Endothelial cell of umbilical vein (primary cell): Measurements from ENCODE around the gene EVI5.

ENCODE experiments used
- CTCF ChIP-seq, 2 donors: IDR thresholded peaks; 1 replicate in 1 of 2; 2 replicates in 1 of 2; pipeline ENCODE4 v1.5.1; 2011; ENCODE audit warnings: low read length in 2 of 2, mild to moderate bottlenecking in 2 of 2, moderate library complexity in 2 of 2, control low read depth in 1 of 2, inconsistent platforms in 1 of 2, low read depth in 1 of 2; ENCODE audit not compliant: insufficient read depth in 1 of 2; ENCODE audit errors: extremely low read depth in 1 of 2
- EZH2 ChIP-seq: IDR thresholded peaks from 2 replicates; pipeline ENCODE4 v1.6.1; 2012; ENCODE audit warnings: borderline replicate concordance, low read depth, mild to moderate bottlenecking, moderate library complexity, low read length, inconsistent platforms; ENCODE audit not compliant: severe bottlenecking
- GATA2 ChIP-seq: IDR thresholded peaks from 2 replicates; pipeline ENCODE4 v1.7.0; 2011; ENCODE audit warnings: low read depth, mild to moderate bottlenecking, moderate library complexity, mixed read lengths, low read length; ENCODE audit not compliant: insufficient read length, insufficient read depth
- MAX ChIP-seq: IDR thresholded peaks from 2 replicates; pipeline ENCODE4 v1.6.1; 2011; ENCODE audit not compliant: insufficient read depth, insufficient read length
- MYC ChIP-seq: IDR thresholded peaks from one replicate; pipeline ENCODE4 v1.6.1; 2011; ENCODE audit warnings: mild to moderate bottlenecking, low read depth, low read length
- POLR2A ChIP-seq: IDR thresholded peaks from 2 replicates; pipeline ENCODE4 v1.6.1; 2012; ENCODE audit warnings: low read depth, mild to moderate bottlenecking, control low read depth, low read length
- POLR2AphosphoS5 ChIP-seq: IDR thresholded peaks from 2 replicates; pipeline ENCODE4 v1.6.1; 2012; ENCODE audit warnings: low read depth, mild to moderate bottlenecking, control low read depth, low read length, moderate library complexity; ENCODE audit not compliant: insufficient read depth

- TF ChIP-seq CTCF (IDR thresholded peaks at IDR 0.05; ENCODE audit: extremely low read depth in 1 of 2, insufficient read depth in 1 of 2, low read depth in 1 of 2, low read length in 2 of 2), result no peak
- no peak for TF ChIP-seq POLR2A
- TF ChIP-seq EZH2, result no peak
- no peak for TF ChIP-seq GATA2
- TF ChIP-seq MAX, result no peak
- no peak for TF ChIP-seq POLR2AphosphoS5
- TF ChIP-seq MYC, result no peak
These were observed 291.8 kb downstream of the EVI5 start for GRCh38 chr1:92493139-92493538.
